Panc1 (cell line): ENCODE data around the gene DAZAP2. TPM values are rescaled to one million over a fixed set of nuclear protein-coding genes. Genes with fewer than 3 reads are reported as not detected.

Experiments
- ATAC-seq: fragments of 200-7000 bp; cut with Tn5 transposase; 2 replicates; pipeline ENCODE4 v1.9.1; 2020; ENCODE audit warnings: mild to moderate bottlenecking, moderate library complexity
- BruUV-seq: library from RNA; stranded (reverse); fragments of 400-500 nt; replicated peaks from 2 replicates; lab custom pipeline; 2021; lab: Mats Ljungman, UMichigan
- CTCF ChIA-PET: fragments of 300-600 bp; sonication (Branson Sonifier 250); formaldehyde crosslinking; loops from one replicate; lab custom pipeline; 2022; ENCODE audit warnings: antibody characterized with exemption; lab: Charles Lee
- POLR2A ChIA-PET: fragments of 300-600 bp; sonication (Branson Sonifier 250); formaldehyde crosslinking; loops from one replicate; lab custom pipeline; 2022; ENCODE audit warnings: antibody characterized with exemption; lab: Charles Lee
- DNase-seq: peaks from one replicate; pipeline ENCODE4 v3.0.0-alpha.2; 2010; ENCODE audit warnings: low read depth, low spot score
- H3K27ac ChIP-seq: 2 replicates; pipeline ENCODE4 v1.5.1; 2011; ENCODE audit warnings: mild to moderate bottlenecking, low read length, inconsistent platforms
- H3K27me3 ChIP-seq: fragments of 200-500 bp; sonication (Bioruptor generic); 2 replicates; pipeline ENCODE4 v1.6.0; 2014; ENCODE audit warnings: low read length, inconsistent platforms; ENCODE audit not compliant: control insufficient read depth, insufficient read depth
- H3K36me3 ChIP-seq: fragments of 200-500 bp; sonication (Bioruptor generic); 2 replicates; pipeline ENCODE4 v1.5.1; 2014; ENCODE audit warnings: inconsistent platforms, mild to moderate bottlenecking, low read length, moderate library complexity; ENCODE audit not compliant: control insufficient read depth, insufficient read depth
- H3K4me1 ChIP-seq: 2 replicates; pipeline ENCODE4 v1.5.1; 2011; ENCODE audit warnings: inconsistent platforms, mild to moderate bottlenecking, low read length, moderate library complexity; ENCODE audit not compliant: control insufficient read depth, insufficient read depth
- H3K4me3 ChIP-seq, 2 experiments: 2 replicates each; pipeline ENCODE4 v1.5.1; 2011 to 2012; ENCODE audit warnings: low read depth in 2 of 2, low read length in 2 of 2, mild to moderate bottlenecking in 2 of 2, inconsistent platforms in 1 of 2, moderate library complexity in 1 of 2
- H3K9me3 ChIP-seq: fragments of 200-500 bp; sonication (Bioruptor generic); 2 replicates; pipeline ENCODE4 v1.5.1; 2014; ENCODE audit warnings: low read depth, mild to moderate bottlenecking, inconsistent platforms, low read length, moderate library complexity; ENCODE audit not compliant: control insufficient read depth, insufficient read depth
- POLR2AphosphoS5 ChIP-seq: IDR thresholded peaks from 2 replicates; pipeline ENCODE4 v1.6.1; 2012; ENCODE audit warnings: mild to moderate bottlenecking, low read depth, low read length, moderate library complexity
- SIN3A ChIP-seq: IDR thresholded peaks from 2 replicates; pipeline ENCODE4 v1.6.1; 2012; ENCODE audit warnings: low read depth, mild to moderate bottlenecking, low read length, moderate library complexity, borderline replicate concordance; ENCODE audit not compliant: insufficient read depth
- TCF7L2 ChIP-seq: IDR thresholded peaks from 2 replicates; pipeline ENCODE4 v1.6.1; 2011; ENCODE audit warnings: mild to moderate bottlenecking, low read depth, low read length, inconsistent platforms
- in situ Hi-C: cut with HindIII; loops from 2 replicates; pipeline ENCODE4 v1.10.0; 2016; ENCODE audit warnings: low sequenced_read_pairs, low pct_unique_long_range_greater_than_20kb
- intact Hi-C: fragments of 100-400 bp; cut with micrococcal nuclease; formaldehyde crosslinking; loops from one replicate; pipeline ENCODE4 v1.10.0; 2022; ENCODE audit not compliant: unreplicated experiment
- total RNA-seq: library from RNA; stranded (reverse); gene quantifications from one replicate; pipeline ENCODE4 v1.2.1, GENCODE V29; 2021; ENCODE audit not compliant: unreplicated experiment
- TF ChIP-seq, protein P1 (sequence below), 2 experiments: IDR thresholded peaks; 2 replicates each; pipeline ENCODE4 v1.6.1; 2011 to 2012; ENCODE audit warnings: low read depth in 2 of 2, control low read depth in 1 of 2, low read length in 1 of 2, mild to moderate bottlenecking in 1 of 2, moderate library complexity in 1 of 2; ENCODE audit not compliant: insufficient read depth in 1 of 2
- TF ChIP-seq, protein P2 (sequence below): fragments of 450-650 bp; IDR thresholded peaks from 2 replicates; pipeline ENCODE4 v1.5.1; 2017; ENCODE audit warnings: mild to moderate bottlenecking

Gene DAZAP2
- total RNA-seq, 1 experiment from 2014 or later: 197 TPM

DNA sequence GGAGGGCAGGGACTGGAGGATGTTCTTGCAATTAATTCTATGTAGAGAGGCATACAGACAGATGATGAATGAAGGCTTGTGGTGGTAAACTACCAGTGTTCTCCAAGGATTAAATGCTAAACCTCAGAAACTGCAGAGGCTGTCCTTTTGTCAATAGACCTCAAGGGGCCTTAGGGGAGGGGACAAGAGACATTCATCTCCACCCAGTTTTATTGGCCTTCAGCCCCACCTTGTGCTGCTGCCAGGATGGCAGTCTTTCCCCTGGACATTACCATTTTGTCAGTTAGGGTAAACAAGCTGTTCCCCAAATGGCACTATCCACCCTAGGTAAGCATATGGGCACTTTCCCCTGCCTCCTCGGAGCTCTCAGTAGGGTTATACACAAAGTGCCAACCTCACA, 36.5 kb downstream of the DAZAP2 start:
- DNase-seq: no peak
- BruUV-seq: no TSS peak
- no peak overlapping the region for H3K4me3 ChIP-seq
- no peaks in the 10 kb centered on the region for H3K9me3 ChIP-seq
- intact Hi-C loops (no loop called here), in situ Hi-C loops (no loop called here)
- ATAC-seq: no peak
- ChIA-PET POLR2A (no interaction called here), CTCF (no interaction called here)
- H3K27me3 ChIP-seq: peaks cover 4% of the 10 kb centered on the region; the same call in 1 of the 2 replicates
- TF ChIP-seq, protein P1, sequence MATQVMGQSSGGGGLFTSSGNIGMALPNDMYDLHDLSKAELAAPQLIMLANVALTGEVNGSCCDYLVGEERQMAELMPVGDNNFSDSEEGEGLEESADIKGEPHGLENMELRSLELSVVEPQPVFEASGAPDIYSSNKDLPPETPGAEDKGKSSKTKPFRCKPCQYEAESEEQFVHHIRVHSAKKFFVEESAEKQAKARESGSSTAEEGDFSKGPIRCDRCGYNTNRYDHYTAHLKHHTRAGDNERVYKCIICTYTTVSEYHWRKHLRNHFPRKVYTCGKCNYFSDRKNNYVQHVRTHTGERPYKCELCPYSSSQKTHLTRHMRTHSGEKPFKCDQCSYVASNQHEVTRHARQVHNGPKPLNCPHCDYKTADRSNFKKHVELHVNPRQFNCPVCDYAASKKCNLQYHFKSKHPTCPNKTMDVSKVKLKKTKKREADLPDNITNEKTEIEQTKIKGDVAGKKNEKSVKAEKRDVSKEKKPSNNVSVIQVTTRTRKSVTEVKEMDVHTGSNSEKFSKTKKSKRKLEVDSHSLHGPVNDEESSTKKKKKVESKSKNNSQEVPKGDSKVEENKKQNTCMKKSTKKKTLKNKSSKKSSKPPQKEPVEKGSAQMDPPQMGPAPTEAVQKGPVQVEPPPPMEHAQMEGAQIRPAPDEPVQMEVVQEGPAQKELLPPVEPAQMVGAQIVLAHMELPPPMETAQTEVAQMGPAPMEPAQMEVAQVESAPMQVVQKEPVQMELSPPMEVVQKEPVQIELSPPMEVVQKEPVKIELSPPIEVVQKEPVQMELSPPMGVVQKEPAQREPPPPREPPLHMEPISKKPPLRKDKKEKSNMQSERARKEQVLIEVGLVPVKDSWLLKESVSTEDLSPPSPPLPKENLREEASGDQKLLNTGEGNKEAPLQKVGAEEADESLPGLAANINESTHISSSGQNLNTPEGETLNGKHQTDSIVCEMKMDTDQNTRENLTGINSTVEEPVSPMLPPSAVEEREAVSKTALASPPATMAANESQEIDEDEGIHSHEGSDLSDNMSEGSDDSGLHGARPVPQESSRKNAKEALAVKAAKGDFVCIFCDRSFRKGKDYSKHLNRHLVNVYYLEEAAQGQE (IDR thresholded peaks at IDR 0.05; ENCODE audit: insufficient read depth in 1 of 2, low read depth in 2 of 2, low read length in 1 of 2): no peak
- TF ChIP-seq, protein P2, sequence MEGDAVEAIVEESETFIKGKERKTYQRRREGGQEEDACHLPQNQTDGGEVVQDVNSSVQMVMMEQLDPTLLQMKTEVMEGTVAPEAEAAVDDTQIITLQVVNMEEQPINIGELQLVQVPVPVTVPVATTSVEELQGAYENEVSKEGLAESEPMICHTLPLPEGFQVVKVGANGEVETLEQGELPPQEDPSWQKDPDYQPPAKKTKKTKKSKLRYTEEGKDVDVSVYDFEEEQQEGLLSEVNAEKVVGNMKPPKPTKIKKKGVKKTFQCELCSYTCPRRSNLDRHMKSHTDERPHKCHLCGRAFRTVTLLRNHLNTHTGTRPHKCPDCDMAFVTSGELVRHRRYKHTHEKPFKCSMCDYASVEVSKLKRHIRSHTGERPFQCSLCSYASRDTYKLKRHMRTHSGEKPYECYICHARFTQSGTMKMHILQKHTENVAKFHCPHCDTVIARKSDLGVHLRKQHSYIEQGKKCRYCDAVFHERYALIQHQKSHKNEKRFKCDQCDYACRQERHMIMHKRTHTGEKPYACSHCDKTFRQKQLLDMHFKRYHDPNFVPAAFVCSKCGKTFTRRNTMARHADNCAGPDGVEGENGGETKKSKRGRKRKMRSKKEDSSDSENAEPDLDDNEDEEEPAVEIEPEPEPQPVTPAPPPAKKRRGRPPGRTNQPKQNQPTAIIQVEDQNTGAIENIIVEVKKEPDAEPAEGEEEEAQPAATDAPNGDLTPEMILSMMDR: no peak
- TF ChIP-seq SIN3A: no peak
- no peak for TF ChIP-seq TCF7L2
- no peak for TF ChIP-seq POLR2AphosphoS5
- H3K4me1 ChIP-seq: peaks cover 6% of the 10 kb centered on the region; the same call in 1 of the 2 replicates
- H3K36me3 ChIP-seq: no peaks in the 10 kb centered on the region; the same call in 1 of the 2 replicates
- no peak overlapping the region for H3K27ac ChIP-seq

DNA sequence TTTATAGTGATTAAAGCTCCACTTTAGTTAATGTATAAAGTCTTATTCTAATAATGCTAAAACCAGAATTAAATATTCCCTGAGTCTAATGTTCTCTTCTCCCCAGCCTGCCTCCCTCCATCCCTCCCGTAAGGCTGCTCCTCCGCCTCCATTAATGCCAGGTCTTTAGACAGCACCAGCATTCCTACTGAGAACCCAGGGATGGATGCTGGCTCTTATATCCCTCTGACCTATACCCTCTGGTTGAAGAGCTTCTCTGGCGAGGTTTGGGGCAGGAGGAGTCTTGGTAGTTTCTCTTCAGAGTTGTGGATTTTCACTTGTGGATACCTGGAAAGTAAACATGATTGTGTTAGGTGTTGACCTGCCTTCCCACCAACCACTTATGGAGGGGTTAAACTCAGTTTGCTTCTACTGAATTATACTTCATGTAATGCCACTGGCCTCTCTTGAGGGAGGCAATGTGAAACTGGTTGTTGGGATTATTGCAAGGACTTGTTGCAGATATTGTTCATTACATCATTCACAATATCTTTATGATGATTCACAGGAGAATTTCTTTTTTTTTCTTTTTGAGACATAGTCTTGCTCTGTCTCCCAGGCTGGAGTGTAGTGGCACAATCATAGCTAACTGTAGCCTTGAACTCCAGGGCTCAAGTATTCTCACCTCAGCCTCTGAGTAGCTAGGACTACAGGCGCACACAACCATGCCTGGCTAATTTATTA, 42.7 kb downstream of the DAZAP2 start:
- CTCF ChIA-PET: no interaction called here

More for the DNA sequence above, 42.7 kb downstream of the DAZAP2 start:
- no peak overlapping the region for H3K4me3 ChIP-seq
- H3K4me1 ChIP-seq: no peaks in the 10 kb centered on the region
- ATAC-seq: no peak
- POLR2A ChIA-PET: interaction anchor here (0.6 kb wide), 1 partner anchor 18 kb away, joined by 3 read pairs; no protein-coding TSS in a partner anchor
- no peaks in the 10 kb centered on the region for H3K9me3 ChIP-seq
- no peak overlapping the region for H3K27ac ChIP-seq
- no peaks in the 10 kb centered on the region for H3K36me3 ChIP-seq
- DNase-seq: no peak
- H3K27me3 ChIP-seq: no peaks in the 10 kb centered on the region; the same call in 1 of the 2 replicates
- TF ChIP-seq, protein P2: no peak
- no peak for TF ChIP-seq TCF7L2
- no peak for TF ChIP-seq SIN3A
- BruUV-seq: no TSS peak
- intact Hi-C loops (no loop called here), in situ Hi-C loops (no loop called here)
